Measurements from ENCODE around the gene RASEF. TPM values are rescaled to one million over a fixed set of nuclear protein-coding genes. Genes with fewer than 3 reads are reported as not detected.

The RASEF gene
- 0.05 and 0.11 TPM in 2 replicates for total RNA-seq
- polyA plus RNA-seq, result not detected in 2 replicates
- 0.01 and 0.06 TPM in 2 replicates for polyA plus RNA-seq (2011; cell fraction: cytosol; rRNA removed)
- 0.08 and 0.21 TPM in 2 replicates for polyA plus RNA-seq (2011; cell fraction: nucleus; rRNA removed)
- polyA plus RNA-seq (2012), result 0.09 TPM in 1 of 2 replicates, not detected in the other
- 0.10 TPM in 1 of 2 replicates, not detected in the other for polyA minus RNA-seq
- 4.3 TPM for polyA minus RNA-seq (2011; cell fraction: cytosol; rRNA and poly(A)+ RNA removed)
- polyA minus RNA-seq (2011; cell fraction: nucleus; rRNA and poly(A)+ RNA removed), result 0.38 TPM in 2 replicates
- percentile 11 among the genes with signal in this experiment for Bru-seq, nascent RNA
- BruChase-seq, experiment 1, labeled RNA remaining after a 6-hour chase, result percentile 8 among the genes with signal in this experiment
- percentile 14 among the genes with signal in this experiment for BruChase-seq, experiment 2, labeled RNA remaining after a 2-hour chase
- long read RNA-seq, result 0 reads

DNA sequence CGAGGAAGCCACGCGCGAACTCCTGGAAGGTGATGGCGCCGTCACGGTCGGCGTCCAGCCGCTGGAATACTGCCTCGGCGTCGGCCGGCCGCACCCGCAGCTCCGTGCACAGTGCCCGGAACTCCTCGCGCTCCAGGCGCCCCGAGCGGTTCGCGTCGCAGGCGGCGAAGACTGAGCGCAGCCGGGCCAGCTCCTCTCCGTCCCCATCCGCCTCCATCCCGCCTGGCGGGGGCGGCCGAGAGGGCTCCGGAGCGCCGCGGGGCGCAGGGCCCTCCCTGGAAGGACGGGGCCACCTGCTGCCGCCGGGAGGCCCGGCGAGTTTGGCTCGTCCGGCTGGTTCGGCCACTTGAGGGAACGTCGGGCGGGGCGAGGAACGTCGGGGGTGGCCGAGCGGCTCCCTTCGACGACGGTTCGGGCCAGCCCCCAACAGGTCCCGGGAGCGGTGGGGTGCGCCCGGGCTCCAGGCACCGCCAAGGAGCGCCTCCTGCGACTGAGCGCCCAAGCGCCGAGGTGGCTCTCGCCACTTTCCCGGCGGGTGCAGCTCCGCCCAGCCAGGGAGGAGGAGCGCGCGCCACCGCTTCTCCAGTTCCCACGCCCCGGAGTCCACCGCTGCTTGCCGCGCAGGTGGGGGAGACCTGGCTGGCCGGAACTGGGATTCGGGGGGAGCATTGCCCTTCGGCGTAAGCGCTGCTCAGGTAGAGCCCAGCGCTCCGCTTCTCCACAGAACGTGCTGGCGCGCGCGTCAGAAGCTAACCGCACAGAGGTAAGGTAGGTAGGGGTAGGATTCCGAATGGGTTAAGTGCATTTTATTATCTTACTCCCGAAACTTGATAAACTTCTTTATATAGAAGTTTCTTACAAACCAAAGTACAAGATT is at the start of gene RASEF:
RASEF (minus strand) TSS at position 492 of the 877 bp plus-strand sequence; CDS start at position 217, 275 bp downstream.
- Histone ChIP-seq H3K9me3 (replicated peaks; ENCODE audit: control insufficient read depth, insufficient read depth, low read length) (no peaks in the 10 kb centered on the region), H4K20me1 (replicated peaks; ENCODE audit: control insufficient read depth, extremely low read depth, insufficient read depth, low read length) (no peaks in the 10 kb centered on the region), H3K4me1 (ENCODE audit: control insufficient read depth, extremely low read depth, insufficient read depth, low read length) (no peaks in the 10 kb centered on the region), H3K4me2 (ENCODE audit: insufficient read depth, low read length) (no peak within 1 kb of the TSS), H3K79me2 (ENCODE audit: control insufficient read depth, insufficient read depth, low read length) (no peaks in the 10 kb centered on the region), H3K27me3 (ENCODE audit: control insufficient read depth in 2 of 2, insufficient read depth in 2 of 2, low read length in 2 of 2) (peaks cover 24 to 35% of the 10 kb centered on the region in 2 experiments), H2AFZ (ENCODE audit: low read depth, low read length) (no peak within 1 kb of the TSS), H3K36me3 (ENCODE audit: control insufficient read depth in 2 of 2, extremely low read depth in 1 of 2, insufficient read depth in 2 of 2, low read length in 2 of 2) (no peaks in the 10 kb centered on the region), H3K4me3 (replicated peaks in 1 of 3; ENCODE audit: insufficient read depth in 1 of 3, low read depth in 1 of 3, low read length in 3 of 3) (peak within 1 kb of the TSS in 1 of 3 experiments; percentile 11), H3K9me1 (replicated peaks; ENCODE audit: control insufficient read depth, extremely low read depth, insufficient read depth, low read length) (no peaks in the 10 kb centered on the region), H3K9ac (replicated peaks; ENCODE audit: extremely low read depth, insufficient read depth, low read length) (no peak within 1 kb of the TSS), H3K27ac (ENCODE audit: insufficient read depth, low read depth, low read length) (no peak within 1 kb of the TSS)
- ChIA-PET CTCF (no interaction called here), POLR2A (no interaction called here)
- FAIRE-seq, result no peak
- TF ChIP-seq POLR2AphosphoS5 (IDR thresholded peaks at IDR 0.05; ENCODE audit: insufficient read depth, low read depth, low read length) (no peak), EZH2 (IDR thresholded peaks at IDR 0.05; ENCODE audit: borderline replicate concordance, low read depth, low read length, severe bottlenecking) (no peak), FOS (IDR thresholded peaks at IDR 0.05; ENCODE audit: borderline replicate concordance, insufficient read depth, low read length) (no peak), MYC (IDR thresholded peaks at IDR 0.05; ENCODE audit: low read depth, low read length) (no peak), POLR2A (IDR thresholded peaks at IDR 0.05; ENCODE audit: low read depth, low read length) (no peak), GATA2 (IDR thresholded peaks at IDR 0.05; ENCODE audit: insufficient read depth, insufficient read length, low read depth, low read length) (no peak), JUN (IDR thresholded peaks at IDR 0.05; ENCODE audit: borderline replicate concordance, insufficient read depth, insufficient read length, low read depth) (no peak)
- TF ChIP-seq, protein P1, sequence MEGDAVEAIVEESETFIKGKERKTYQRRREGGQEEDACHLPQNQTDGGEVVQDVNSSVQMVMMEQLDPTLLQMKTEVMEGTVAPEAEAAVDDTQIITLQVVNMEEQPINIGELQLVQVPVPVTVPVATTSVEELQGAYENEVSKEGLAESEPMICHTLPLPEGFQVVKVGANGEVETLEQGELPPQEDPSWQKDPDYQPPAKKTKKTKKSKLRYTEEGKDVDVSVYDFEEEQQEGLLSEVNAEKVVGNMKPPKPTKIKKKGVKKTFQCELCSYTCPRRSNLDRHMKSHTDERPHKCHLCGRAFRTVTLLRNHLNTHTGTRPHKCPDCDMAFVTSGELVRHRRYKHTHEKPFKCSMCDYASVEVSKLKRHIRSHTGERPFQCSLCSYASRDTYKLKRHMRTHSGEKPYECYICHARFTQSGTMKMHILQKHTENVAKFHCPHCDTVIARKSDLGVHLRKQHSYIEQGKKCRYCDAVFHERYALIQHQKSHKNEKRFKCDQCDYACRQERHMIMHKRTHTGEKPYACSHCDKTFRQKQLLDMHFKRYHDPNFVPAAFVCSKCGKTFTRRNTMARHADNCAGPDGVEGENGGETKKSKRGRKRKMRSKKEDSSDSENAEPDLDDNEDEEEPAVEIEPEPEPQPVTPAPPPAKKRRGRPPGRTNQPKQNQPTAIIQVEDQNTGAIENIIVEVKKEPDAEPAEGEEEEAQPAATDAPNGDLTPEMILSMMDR (IDR thresholded peaks at IDR 0.05; ENCODE audit: extremely low read depth in 1 of 2, insufficient read depth in 1 of 2, low read depth in 1 of 2, low read length in 2 of 2), result no peak
- TF ChIP-seq, protein P2, sequence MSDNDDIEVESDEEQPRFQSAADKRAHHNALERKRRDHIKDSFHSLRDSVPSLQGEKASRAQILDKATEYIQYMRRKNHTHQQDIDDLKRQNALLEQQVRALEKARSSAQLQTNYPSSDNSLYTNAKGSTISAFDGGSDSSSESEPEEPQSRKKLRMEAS (IDR thresholded peaks at IDR 0.05; ENCODE audit: insufficient read depth, insufficient read length), result no peak
- no TSS peak for BruUV-seq (replicated peaks)
- intact Hi-C loops (cut with micrococcal nuclease), result no loop called here
- dilution Hi-C loops (cut with MboI; ENCODE audit: extremely low pct_ligation_motif_present, low sequenced_read_pairs), result no loop called here
- no peak for DNase-seq (ENCODE audit: low read depth, low spot score)
